Thoracic aorta (tissue), 2 donors: Measurements from ENCODE around the gene SNX30. TPM values are rescaled to one million over a fixed set of nuclear protein-coding genes. Genes with fewer than 3 reads are reported as not detected.

Source experiments
- ATAC-seq: fragments of 150-250 bp; one replicate; pipeline ENCODE4 v1.8.0; 2017; ENCODE audit warnings: low read depth; ENCODE audit not compliant: insufficient number of reproducible peaks, low FRiP score
- DNase-seq: peaks from one replicate; pipeline ENCODE4 v3.0.0-alpha.2; 2020; ENCODE audit warnings: low spot score
- H3K27ac ChIP-seq, 2 donors: fragments of 200-600 bp; sonication (generic); 1 replicate in 1 of 2; 2 replicates in 1 of 2; pipeline ENCODE4 v1.5.1; 2016; ENCODE audit warnings: mild to moderate bottlenecking in 2 of 2, moderate library complexity in 2 of 2
- H3K27me3 ChIP-seq: fragments of 200-600 bp; sonication (generic); replicated peaks from 2 replicates; pipeline ENCODE4 v1.6.0; 2016; ENCODE audit warnings: mild to moderate bottlenecking; ENCODE audit not compliant: insufficient read depth
- H3K36me3 ChIP-seq: fragments of 200-600 bp; sonication (generic); one replicate; pipeline ENCODE4 v1.5.1; 2016
- H3K4me1 ChIP-seq, 2 donors: fragments of 200-600 bp; sonication (generic); 1 replicate in 1 of 2; 2 replicates in 1 of 2; pipeline versions ENCODE4 v1.5.1 to v1.6.0; 2016; ENCODE audit warnings: low read depth in 2 of 2, mild to moderate bottlenecking in 1 of 2; ENCODE audit not compliant: control insufficient read depth in 1 of 2
- H3K4me3 ChIP-seq: fragments of 200-600 bp; sonication (generic); 2 replicates; pipeline ENCODE4 v1.5.1; 2016; ENCODE audit warnings: mild to moderate bottlenecking
- H3K9me3 ChIP-seq: fragments of 200-600 bp; sonication (generic); 2 replicates; pipeline ENCODE4 v1.5.1; 2016
- total RNA-seq, 2 donors: library from RNA; depleted of rRNA; stranded (reverse); fragments of >200 nt; gene quantifications; one replicate each; pipeline versions ENCODE4 v1.1.0 to v1.2.3, GENCODE V29; 2016
- TF ChIP-seq, protein P1 (sequence below): fragments of 200-600 bp; sonication (generic); IDR thresholded peaks from one replicate; pipeline ENCODE4 v1.5.1; 2019; ENCODE audit warnings: antibody characterized with exemption

The SNX30 gene
- total RNA-seq, 2 donors from 2014 or later, result 11.2 to 36.3 TPM

DNA sequence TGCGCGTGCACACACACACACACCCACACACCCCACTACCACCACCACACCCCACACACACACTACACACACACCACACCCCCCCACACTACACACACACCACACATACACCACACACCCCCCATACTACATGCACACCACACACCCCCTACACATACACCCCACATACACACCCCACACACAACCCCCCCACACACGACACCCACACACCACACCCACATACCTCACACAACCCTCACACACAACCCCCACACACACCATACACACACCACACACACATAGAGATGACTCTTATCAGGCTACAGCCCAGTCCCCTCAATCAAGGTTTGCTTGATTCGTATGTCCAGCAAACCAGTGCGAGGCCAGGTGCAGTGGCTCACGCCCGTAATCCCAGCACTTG is 114.4 kb downstream of the SNX30 start:
- ATAC-seq (no peak), DNase-seq (no peak)
- Histone ChIP-seq H3K27me3 (no peaks in the 10 kb centered on the region), H3K4me1 (peaks cover 0 to 4% of the 10 kb centered on the region in 2 donors), H3K4me3 (no peak overlapping the region), H3K9me3 (no peaks in the 10 kb centered on the region), H3K36me3 (peaks cover 10% of the 10 kb centered on the region), H3K27ac (no peak overlapping the region)
- TF ChIP-seq, protein P1, sequence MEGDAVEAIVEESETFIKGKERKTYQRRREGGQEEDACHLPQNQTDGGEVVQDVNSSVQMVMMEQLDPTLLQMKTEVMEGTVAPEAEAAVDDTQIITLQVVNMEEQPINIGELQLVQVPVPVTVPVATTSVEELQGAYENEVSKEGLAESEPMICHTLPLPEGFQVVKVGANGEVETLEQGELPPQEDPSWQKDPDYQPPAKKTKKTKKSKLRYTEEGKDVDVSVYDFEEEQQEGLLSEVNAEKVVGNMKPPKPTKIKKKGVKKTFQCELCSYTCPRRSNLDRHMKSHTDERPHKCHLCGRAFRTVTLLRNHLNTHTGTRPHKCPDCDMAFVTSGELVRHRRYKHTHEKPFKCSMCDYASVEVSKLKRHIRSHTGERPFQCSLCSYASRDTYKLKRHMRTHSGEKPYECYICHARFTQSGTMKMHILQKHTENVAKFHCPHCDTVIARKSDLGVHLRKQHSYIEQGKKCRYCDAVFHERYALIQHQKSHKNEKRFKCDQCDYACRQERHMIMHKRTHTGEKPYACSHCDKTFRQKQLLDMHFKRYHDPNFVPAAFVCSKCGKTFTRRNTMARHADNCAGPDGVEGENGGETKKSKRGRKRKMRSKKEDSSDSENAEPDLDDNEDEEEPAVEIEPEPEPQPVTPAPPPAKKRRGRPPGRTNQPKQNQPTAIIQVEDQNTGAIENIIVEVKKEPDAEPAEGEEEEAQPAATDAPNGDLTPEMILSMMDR, result no peak

- no peaks in the 10 kb centered on the region for H3K9me3 ChIP-seq
- H3K36me3 ChIP-seq, result peaks cover 14% of the 10 kb centered on the region
- H3K27me3 ChIP-seq, result no peaks in the 10 kb centered on the region
- H3K27ac ChIP-seq, result no peak overlapping the region
- DNase-seq (no peak), ATAC-seq (no peak)
- H3K4me1 ChIP-seq, result no peaks in the 10 kb centered on the region
- H3K4me3 ChIP-seq, result no peak overlapping the region
- TF ChIP-seq, protein P1, result no peak
Measured at GRCh38 chr9:112866662-112867274, 116.2 kb downstream of the SNX30 start.

DNA sequence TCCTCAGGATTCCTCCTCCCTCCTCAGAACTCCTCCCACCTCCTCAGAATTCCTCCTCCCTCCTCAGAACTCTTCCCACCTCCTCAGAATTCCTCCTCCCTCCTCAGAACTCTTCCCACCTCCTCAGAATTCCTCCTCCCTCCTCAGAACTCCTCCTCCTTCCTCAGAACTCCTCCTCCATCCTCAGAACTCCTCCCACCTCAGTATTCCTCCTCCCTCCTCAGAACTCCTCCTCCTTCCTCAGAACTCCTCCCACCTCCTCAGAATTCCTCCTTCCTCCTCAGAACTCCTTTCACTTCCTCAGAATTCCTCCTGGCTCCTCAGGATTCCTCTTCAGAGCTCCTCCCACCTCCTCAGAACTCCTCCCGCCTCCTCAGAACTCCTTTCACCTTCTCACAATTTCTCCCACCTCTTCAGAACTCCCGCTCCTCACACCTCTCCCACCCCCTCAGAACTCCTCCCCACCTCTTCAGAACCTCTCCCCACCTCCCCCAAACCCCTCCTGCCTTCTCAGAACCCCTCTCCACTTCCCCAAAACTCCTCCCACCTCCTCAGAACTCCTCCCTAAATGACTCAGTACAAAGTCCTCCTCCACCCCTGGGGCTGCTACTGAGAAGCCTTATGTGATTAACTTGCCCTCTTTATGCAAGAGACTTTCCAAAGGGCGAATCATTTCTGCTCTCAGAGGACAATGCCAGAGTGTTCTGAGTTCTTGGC is 116.9 kb downstream of the SNX30 start:
- Histone ChIP-seq H3K36me3 (peaks cover 14% of the 10 kb centered on the region), H3K4me1 (no peaks in the 10 kb centered on the region), H3K9me3 (no peaks in the 10 kb centered on the region), H3K27me3 (no peaks in the 10 kb centered on the region), H3K4me3 (no peak overlapping the region), H3K27ac (no peak overlapping the region)
- DNase-seq (peak; percentile 17), ATAC-seq (no peak)
- TF ChIP-seq, protein P1, result no peak

GRCh38 chr9:112868461-112868860 is 117.9 kb downstream of the SNX30 start:
- peaks cover 14% of the 10 kb centered on the region for H3K36me3 ChIP-seq
- DNase-seq, result no peak
- H3K4me3 ChIP-seq, result no peak overlapping the region
- no peak for ATAC-seq
- no peaks in the 10 kb centered on the region for H3K4me1 ChIP-seq
- no peaks in the 10 kb centered on the region for H3K9me3 ChIP-seq
- no peaks in the 10 kb centered on the region for H3K27me3 ChIP-seq
- TF ChIP-seq, protein P1, result no peak
- no peak overlapping the region for H3K27ac ChIP-seq

DNA sequence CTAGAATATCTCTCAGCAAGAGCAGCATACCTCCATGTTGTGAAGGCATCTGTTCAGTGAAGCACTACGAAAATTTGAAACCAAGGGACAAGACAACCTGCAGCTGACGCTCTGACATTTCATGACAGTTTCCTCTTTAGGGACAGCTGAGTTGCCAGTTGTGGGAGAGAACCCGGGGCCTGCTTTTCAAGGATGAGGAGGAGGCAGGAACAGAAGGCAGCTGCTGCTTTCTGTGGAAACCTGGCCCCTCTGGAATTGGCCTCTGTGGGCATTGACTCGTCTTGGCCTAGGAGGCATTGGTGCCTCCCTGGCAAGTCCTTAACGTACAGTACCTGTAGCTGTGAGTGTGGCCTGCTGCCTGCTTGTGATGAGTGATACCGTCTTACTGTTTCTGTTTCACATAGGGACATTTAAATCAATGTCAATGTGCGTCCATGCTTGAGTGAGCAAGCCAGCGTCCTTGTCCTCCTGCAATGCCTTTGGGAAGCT is 118.5 kb downstream of the SNX30 start:
- Histone ChIP-seq H3K4me1 (no peaks in the 10 kb centered on the region), H3K27me3 (no peaks in the 10 kb centered on the region), H3K27ac (no peak overlapping the region), H3K4me3 (no peak overlapping the region), H3K36me3 (peaks cover 14% of the 10 kb centered on the region), H3K9me3 (no peaks in the 10 kb centered on the region)
- DNase-seq (no peak), ATAC-seq (no peak)
- TF ChIP-seq, protein P1, result no peak
